Colonic mucosa (tissue), 4 donors: ENCODE results near the gene DARS1. TPM values are rescaled to one million over a fixed set of nuclear protein-coding genes. Genes with fewer than 3 reads are reported as not detected.
"Not testable (repeated sequence)": the region's sequence is repeated elsewhere in the genome, so short reads cannot be mapped to it uniquely, and the experiment has no call there.

Experiments
- DNase-seq: peaks from one replicate; pipeline ENCODE4 v3.0.0-alpha.2; 2020
- H3K27ac ChIP-seq: fragments of 200-600 bp; one replicate; pipeline ENCODE4 v1.8.0; 2021
- H3K27me3 ChIP-seq: fragments of 200-600 bp; one replicate; pipeline ENCODE4 v1.8.0; 2021
- H3K36me3 ChIP-seq: fragments of 200-600 bp; one replicate; pipeline ENCODE4 v1.8.0; 2021
- H3K4me1 ChIP-seq: fragments of 200-600 bp; one replicate; pipeline ENCODE4 v1.8.0; 2021; ENCODE audit warnings: mild to moderate bottlenecking
- H3K4me3 ChIP-seq: fragments of 200-600 bp; one replicate; pipeline ENCODE4 v1.8.0; 2021
- H3K9ac ChIP-seq, 2 donors: one replicate each; pipeline ENCODE4 v1.7.0; 2013; ENCODE audit warnings: control low read depth in 2 of 2, low read depth in 2 of 2, low read length in 2 of 2
- H3K9me3 ChIP-seq: fragments of 200-600 bp; one replicate; pipeline ENCODE4 v1.8.0; 2021
- CTCF ChIP-seq: fragments of 200-600 bp; IDR thresholded peaks from one replicate; pipeline ENCODE4 v1.8.0; 2022; ENCODE audit warnings: antibody characterized with exemption, mild to moderate bottlenecking
- intact Hi-C: fragments of 100-400 bp; cut with DNase I; formaldehyde crosslinking; loops from one replicate; pipeline ENCODE4 v1.14.1; 2022
- total RNA-seq, 2 donors: library from RNA; stranded (reverse); fragmentation: NEBNext Ultra II Directional in 1 of 2; extraction: Animal tissue kit (Norgen Biotek cat#: 25700) in 1 of 2; gene quantifications; one replicate each; pipeline ENCODE4 v1.2.1, GENCODE V29; 2021
- donor health status: healthy.
- donor health status: DM: no; HTN: no; CAD: no.
- donor health status: DM: no; HTN: no; CAD: no.

DARS1 gene
- total RNA-seq, 2 donors from 2014 or later, result 52.4 to 80.7 TPM

GRCh38 chr2:135898234-135898786 lies 87.1 kb downstream of the DARS1 start:
- H3K27me3 ChIP-seq, result no peaks in the 10 kb centered on the region
- no peaks in the 10 kb centered on the region for H3K9me3 ChIP-seq
- intact Hi-C loops, result no loop called here
- no peaks in the 10 kb centered on the region for H3K36me3 ChIP-seq
- DNase-seq, result no peak
- no peak overlapping the region for H3K27ac ChIP-seq
- TF ChIP-seq CTCF, result no peak
- no peak overlapping the region for H3K4me3 ChIP-seq
- H3K9ac ChIP-seq, result no peak overlapping the region
- no peaks in the 10 kb centered on the region for H3K4me1 ChIP-seq

DNA sequence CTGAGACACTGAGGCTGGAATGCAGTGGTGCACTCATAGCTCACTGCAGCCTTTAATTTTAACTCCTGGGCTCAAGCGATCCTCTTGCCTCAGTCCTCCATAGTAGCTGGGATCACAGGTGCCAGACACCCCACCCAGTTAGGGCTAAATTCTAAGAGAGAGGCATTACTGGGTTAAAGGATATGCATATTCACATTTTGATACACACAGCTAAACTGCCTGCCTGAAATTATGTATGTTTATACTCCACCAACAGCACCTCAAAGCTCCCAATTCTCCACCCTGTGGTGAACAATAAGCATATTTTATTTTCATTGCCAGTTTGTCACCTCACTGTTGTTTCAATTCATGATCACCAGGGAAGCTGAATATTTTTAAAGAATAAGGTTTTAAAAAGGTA lies 90.5 kb downstream of the DARS1 start:
- Histone ChIP-seq H3K9me3 (no peaks in the 10 kb centered on the region), H3K36me3 (no peaks in the 10 kb centered on the region), H3K9ac (no peak overlapping the region), H3K4me3 (no peak overlapping the region), H3K27me3 (no peaks in the 10 kb centered on the region), H3K4me1 (no peaks in the 10 kb centered on the region), H3K27ac (no peak overlapping the region)
- intact Hi-C loops, result no loop called here
- no peak for DNase-seq
- TF ChIP-seq CTCF, result no peak

- Histone ChIP-seq H3K27ac (no peak overlapping the region), H3K36me3 (no peaks in the 10 kb centered on the region), H3K4me3 (no peak overlapping the region), H3K27me3 (no peaks in the 10 kb centered on the region), H3K9me3 (no peaks in the 10 kb centered on the region), H3K9ac (no peak overlapping the region), H3K4me1 (no peaks in the 10 kb centered on the region)
- intact Hi-C loops, result no loop called here
- DNase-seq, result no peak
- no peak for TF ChIP-seq CTCF
These were observed 92.0 kb downstream of the DARS1 start for GRCh38 chr2:135893374-135893794.

DNA sequence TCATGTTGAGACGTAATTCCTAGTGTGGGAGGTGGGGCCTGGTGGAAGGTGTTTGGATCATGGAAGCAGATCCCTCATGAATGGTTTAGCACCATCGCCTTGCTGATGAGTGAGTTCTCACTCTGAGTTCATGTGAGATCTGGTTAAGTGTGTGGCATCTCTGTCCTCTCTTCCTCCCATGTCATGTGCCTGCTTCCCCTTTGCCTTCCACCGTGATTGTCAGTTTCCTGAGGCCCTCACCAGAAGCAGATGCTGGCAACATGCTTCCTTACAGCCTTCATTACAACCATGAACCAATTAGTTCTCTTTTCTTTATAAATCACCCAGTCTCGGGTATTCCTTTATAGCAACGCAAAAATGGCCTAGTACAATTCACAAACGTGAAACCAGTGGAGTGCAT lies 94.6 kb downstream of the DARS1 start:
- no peak for TF ChIP-seq CTCF
- intact Hi-C loops, result no loop called here

DNA sequence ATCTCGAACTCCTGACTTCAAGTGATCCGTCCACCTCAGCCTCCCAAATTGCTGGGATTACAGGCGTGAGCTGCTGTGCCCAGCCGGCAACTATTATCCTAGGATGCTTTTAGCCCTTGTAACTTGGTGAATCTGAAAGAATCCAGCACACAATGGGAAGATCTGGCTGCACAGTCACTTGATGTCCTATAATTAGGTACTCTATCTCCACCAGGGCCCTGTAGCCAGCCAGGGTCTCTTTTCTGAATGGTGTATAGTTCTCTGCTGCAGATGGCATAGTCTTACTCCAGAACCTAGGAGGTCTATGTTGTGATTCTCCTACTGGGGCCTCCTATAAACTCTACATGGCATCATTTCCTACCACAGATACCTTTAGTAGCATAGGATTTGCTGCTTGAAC lies 95.3 kb downstream of the DARS1 start:
- no peaks in the 10 kb centered on the region for H3K27me3 ChIP-seq
- no peak overlapping the region for H3K27ac ChIP-seq
- no peak for TF ChIP-seq CTCF
- H3K9ac ChIP-seq, result no peak overlapping the region
- intact Hi-C loops, result no loop called here
- no peaks in the 10 kb centered on the region for H3K4me1 ChIP-seq
- no peaks in the 10 kb centered on the region for H3K36me3 ChIP-seq
- H3K4me3 ChIP-seq, result no peak overlapping the region
- DNase-seq, result no peak
- H3K9me3 ChIP-seq, result no peaks in the 10 kb centered on the region

More for the DNA sequence above, 94.6 kb downstream of the DARS1 start:
- Histone ChIP-seq H3K4me1 (no peaks in the 10 kb centered on the region), H3K9me3 (no peaks in the 10 kb centered on the region), H3K4me3 (no peak overlapping the region), H3K27me3 (no peaks in the 10 kb centered on the region), H3K27ac (no peak overlapping the region), H3K36me3 (no peaks in the 10 kb centered on the region), H3K9ac (no peak overlapping the region)
- no peak for DNase-seq

DNA sequence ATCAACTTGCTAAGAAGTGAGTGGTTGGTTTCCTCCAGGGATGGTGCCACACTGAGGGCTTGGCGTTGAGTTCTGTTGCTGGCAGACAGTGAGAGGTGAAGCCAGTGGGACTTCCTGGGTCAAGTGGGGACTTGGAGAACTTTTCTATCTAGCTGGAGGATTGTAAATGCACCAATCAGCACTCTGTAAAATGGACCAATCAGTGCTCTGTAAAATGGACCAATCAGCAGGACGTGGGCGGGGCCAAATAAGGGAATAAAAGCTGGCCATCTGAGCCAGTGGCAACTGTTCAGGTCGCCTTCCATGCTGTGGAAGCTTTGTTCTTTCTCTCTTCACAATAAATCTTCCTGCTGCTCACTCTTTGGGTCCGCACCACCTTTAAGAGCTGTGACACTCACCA lies 96.8 kb downstream of the DARS1 start:
- DNase-seq, H3K36me3 ChIP-seq, H3K4me3 ChIP-seq, H3K27me3 ChIP-seq, intact Hi-C loops, H3K9me3 ChIP-seq, H3K9ac ChIP-seq, H3K4me1 ChIP-seq, H3K27ac ChIP-seq: not testable (repeated sequence)
